SK-N-SH (cell line): ENCODE data around the gene MEI1. TPM values are rescaled to one million over a fixed set of nuclear protein-coding genes. Genes with fewer than 3 reads are reported as not detected.

Source experiments
- CTCF ChIA-PET: fragments of 300-600, 350-600 bp; formaldehyde crosslinking; extraction: SDS; loops from one replicate; lab custom pipeline; 2021; lab: Yijun Ruan, JAX
- POLR2A ChIA-PET: fragments of 350-600 bp; sonication (Branson Sonifier 250); formaldehyde crosslinking; extraction: SDS; loops from one replicate; lab custom pipeline; 2020; ENCODE audit warnings: antibody characterized with exemption, inconsistent platforms; lab: Yijun Ruan, JAX
- DNase-seq: peaks from one replicate; pipeline ENCODE4 v3.0.0; 2012
- H2AFZ ChIP-seq: fragments of 200-600 bp; sonication (generic); 2 replicates; pipeline ENCODE4 v1.8.1; 2016; ENCODE audit warnings: antibody characterized with exemption, mild to moderate bottlenecking, low read depth
- H3F3A ChIP-seq: fragments of 200-600 bp; sonication (generic); replicated peaks from 2 replicates; pipeline ENCODE3; 2016; ENCODE audit warnings: antibody characterized with exemption, mild to moderate bottlenecking; ENCODE audit not compliant: insufficient read depth
- H3K27ac ChIP-seq, 2 experiments: fragments of 200-500 bp in 1 of 2; fragments of 200-600 bp in 1 of 2; sonication (Bioruptor generic) in 1 of 2; sonication (generic), shearing (Covaris generic) in 1 of 2; 2 replicates each; pipeline versions ENCODE4 v1.5.1 to v1.6.1; 2014 to 2016; ENCODE audit warnings: low read depth in 2 of 2, inconsistent platforms in 1 of 2, low read length in 1 of 2, mild to moderate bottlenecking in 1 of 2, mixed read lengths in 1 of 2
- H3K27me3 ChIP-seq: fragments of 200-600 bp; sonication (generic), shearing (Covaris generic); 2 replicates; pipeline ENCODE4 v1.6.1; 2016; ENCODE audit warnings: mixed run types; ENCODE audit not compliant: insufficient read depth
- H3K36me3 ChIP-seq, 2 experiments: fragments of 200-500 bp in 1 of 2; fragments of 200-600 bp in 1 of 2; sonication (Bioruptor generic) in 1 of 2; sonication (generic) in 1 of 2; replicated peaks in 1 of 2; 2 replicates each; pipeline versions ENCODE3 to v1.5.1; 2014 to 2016; ENCODE audit warnings: low read length in 1 of 2, mild to moderate bottlenecking in 1 of 2; ENCODE audit not compliant: insufficient read depth in 2 of 2, control insufficient read depth in 1 of 2
- H3K4me1 ChIP-seq, 2 experiments: fragments of 200-500 bp in 1 of 2; fragments of 200-600 bp in 1 of 2; sonication (Bioruptor generic) in 1 of 2; sonication (generic), shearing (Covaris generic) in 1 of 2; 2 replicates each; pipeline versions ENCODE4 v1.5.1 to v1.6.1; 2014 to 2016; ENCODE audit warnings: low read depth in 1 of 2, low read length in 1 of 2, mixed run types in 1 of 2; ENCODE audit not compliant: insufficient read depth in 2 of 2, control insufficient read depth in 1 of 2
- H3K4me2 ChIP-seq: fragments of 200-600 bp; sonication (generic), shearing (Covaris generic); 2 replicates; pipeline ENCODE4 v1.6.1; 2017; ENCODE audit warnings: mixed run types
- H3K4me3 ChIP-seq, 2 experiments: fragments of 200-500 bp in 1 of 2; fragments of 200-600 bp in 1 of 2; sonication (Bioruptor generic) in 1 of 2; sonication (generic), shearing (Covaris generic) in 1 of 2; 2 replicates each; pipeline versions ENCODE4 v1.5.1 to v1.8.1; 2014 to 2016; ENCODE audit warnings: low read depth in 2 of 2, inconsistent platforms in 1 of 2, low read length in 1 of 2, mild to moderate bottlenecking in 1 of 2, mixed read lengths in 1 of 2, moderate library complexity in 1 of 2
- H3K79me2 ChIP-seq: fragments of 200-600 bp; sonication (generic); 2 replicates; pipeline ENCODE4 v1.8.1; 2017; ENCODE audit warnings: mild to moderate bottlenecking; ENCODE audit not compliant: insufficient read depth
- H3K9ac ChIP-seq: fragments of 200-600 bp; sonication (generic); 2 replicates; pipeline ENCODE4 v1.6.1; 2017; ENCODE audit warnings: mixed run types
- H3K9me2 ChIP-seq: fragments of 200-600 bp; sonication (generic); 2 replicates; pipeline ENCODE4 v1.6.1; 2017; ENCODE audit warnings: mixed run types
- H3K9me3 ChIP-seq: fragments of 200-600 bp; sonication (generic); 2 replicates; pipeline ENCODE4 v1.6.1; 2017; ENCODE audit warnings: mixed run types, mild to moderate bottlenecking, moderate library complexity
- H4K20me1 ChIP-seq: fragments of 200-600 bp; sonication (generic); 2 replicates; pipeline ENCODE4 v1.6.1; 2017; ENCODE audit warnings: mild to moderate bottlenecking, mixed run types; ENCODE audit not compliant: insufficient read depth
- EP300 ChIP-seq, 2 experiments: IDR thresholded peaks; 2 replicates each; pipeline versions ENCODE4 v1.4.0 to v1.6.1; 2012; ENCODE audit warnings: borderline replicate concordance in 1 of 2, low read depth in 1 of 2, low read length in 1 of 2
- FOSL2 ChIP-seq: IDR thresholded peaks from 2 replicates; pipeline ENCODE4 v1.4.0; 2012; ENCODE audit warnings: low read depth, mild to moderate bottlenecking, moderate library complexity, borderline replicate concordance
- GABPA ChIP-seq: IDR thresholded peaks from 2 replicates; pipeline ENCODE4 v1.4.0; 2012; ENCODE audit warnings: low read depth, mild to moderate bottlenecking
- GATA2 ChIP-seq: sonication (generic); formaldehyde crosslinking; IDR thresholded peaks from 2 replicates; pipeline ENCODE4 v1.5.0; 2020; ENCODE audit warnings: mild to moderate bottlenecking, missing genetic modification reagents
- JUND ChIP-seq: IDR thresholded peaks from 2 replicates; pipeline ENCODE4 v1.4.0; 2012
- MAX ChIP-seq: IDR thresholded peaks from 2 replicates; pipeline ENCODE4 v1.4.0; 2012; ENCODE audit warnings: low read depth
- MXI1 ChIP-seq: IDR thresholded peaks from 2 replicates; pipeline ENCODE4 v1.6.1; 2012; ENCODE audit warnings: mild to moderate bottlenecking, low read depth, low read length, improper control_type of control experiment
- NRF1 ChIP-seq: IDR thresholded peaks from 2 replicates; pipeline ENCODE4 v1.6.1; 2012; ENCODE audit warnings: low read depth, mild to moderate bottlenecking, low read length
- PBX3 ChIP-seq: IDR thresholded peaks from 2 replicates; pipeline ENCODE4; 2012
- POLR2AphosphoS5 ChIP-seq: IDR thresholded peaks from 2 replicates; pipeline ENCODE4 v1.6.1; 2012; ENCODE audit warnings: low read depth, low read length
- RAD21 ChIP-seq: IDR thresholded peaks from 2 replicates; pipeline ENCODE4 v1.6.1; 2012; ENCODE audit warnings: mild to moderate bottlenecking, low read length
- RCOR1 ChIP-seq: fragments of 150-350 bp; IDR thresholded peaks from 2 replicates; pipeline ENCODE4 v1.6.1; 2017; ENCODE audit warnings: antibody characterized with exemption, low read length
- RFX5 ChIP-seq: IDR thresholded peaks from 2 replicates; pipeline ENCODE4 v1.6.1; 2012; ENCODE audit warnings: mild to moderate bottlenecking, improper control_type of control experiment, low read length
- TAF1 ChIP-seq: IDR thresholded peaks from 2 replicates; pipeline ENCODE4 v1.6.1; 2012; ENCODE audit warnings: low read depth, mild to moderate bottlenecking, low read length, moderate library complexity, borderline replicate concordance
- TCF12 ChIP-seq: IDR thresholded peaks from 2 replicates; pipeline ENCODE4 v1.4.0; 2012
- TEAD4 ChIP-seq: IDR thresholded peaks from 2 replicates; pipeline ENCODE4 v1.4.0; 2012; ENCODE audit warnings: mild to moderate bottlenecking, borderline replicate concordance; ENCODE audit not compliant: insufficient read depth
- USF2 ChIP-seq: fragments of 150-350 bp; IDR thresholded peaks from 2 replicates; pipeline ENCODE4 v1.6.1; 2017; ENCODE audit warnings: antibody characterized with exemption, low read length, low read depth, borderline replicate concordance
- WGBS: methylation state at CpG from one replicate; pipeline ENCODE4 v1.1.6; 2017; ENCODE audit warnings: low lambda C conversion rate; 5-methylcytosine and 5-hydroxymethylcytosine counted together
- polyA plus RNA-seq, 3 experiments: library from polyadenylated mRNA; depleted of rRNA; stranded (reverse); fragments of >200 nt; gene quantifications; 2 replicates each; pipeline ENCODE4 v1.2.3, GENCODE V29; 2012
- TF ChIP-seq, protein P1 (sequence below): IDR thresholded peaks from 2 replicates; pipeline ENCODE4 v1.4.0; 2012; ENCODE audit warnings: low read depth, borderline replicate concordance
- TF ChIP-seq, protein P2 (sequence below): IDR thresholded peaks from 2 replicates; pipeline ENCODE4 v1.4.0; 2012; ENCODE audit warnings: low read depth, borderline replicate concordance
- TF ChIP-seq, protein P3 (sequence below): fragments of 200-600 bp; sonication (generic); IDR thresholded peaks from 2 replicates; pipeline ENCODE4 v1.6.1; 2017; ENCODE audit warnings: antibody characterized with exemption, mild to moderate bottlenecking, moderate library complexity

Gene MEI1
- polyA plus RNA-seq, 1 of the 3 experiments (the other 2 are of a cell fraction), result not detected

DNA sequence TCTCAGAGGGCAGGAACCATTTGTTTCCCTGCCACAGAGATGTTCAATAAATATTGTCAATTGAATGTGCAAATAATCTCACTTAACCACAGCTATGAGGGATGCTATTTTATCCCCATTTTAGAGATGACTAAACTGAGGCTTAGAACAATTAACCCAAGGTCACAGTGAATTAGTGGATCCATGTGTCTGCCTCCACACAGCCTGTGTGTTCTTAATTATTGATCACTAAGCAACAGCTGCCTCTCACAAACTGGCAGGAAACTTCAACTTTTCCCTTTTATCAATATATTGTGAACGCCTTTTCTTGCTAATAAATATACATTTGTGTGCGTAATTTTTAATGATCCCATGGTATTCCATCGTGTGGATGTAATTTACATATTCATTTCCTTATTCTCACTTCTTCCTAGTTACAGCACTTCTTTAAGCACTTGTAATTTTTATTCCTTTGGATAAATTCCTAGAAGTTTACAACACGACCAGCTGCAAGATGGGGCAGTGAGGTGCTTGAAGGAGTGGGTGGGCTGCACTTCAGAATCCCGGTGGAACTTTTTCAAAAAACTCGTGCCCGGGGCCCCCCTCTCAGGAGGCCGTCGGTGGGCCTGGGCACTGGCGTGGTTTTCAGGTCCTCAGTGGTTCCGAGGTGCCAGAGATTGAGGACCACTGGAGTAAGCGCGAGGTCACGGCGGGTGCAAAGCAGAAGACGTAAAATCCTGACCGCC lies 132.7 kb downstream of the MEI1 start (continued):
- no peak for TF ChIP-seq GABPA
- TF ChIP-seq, protein P1, sequence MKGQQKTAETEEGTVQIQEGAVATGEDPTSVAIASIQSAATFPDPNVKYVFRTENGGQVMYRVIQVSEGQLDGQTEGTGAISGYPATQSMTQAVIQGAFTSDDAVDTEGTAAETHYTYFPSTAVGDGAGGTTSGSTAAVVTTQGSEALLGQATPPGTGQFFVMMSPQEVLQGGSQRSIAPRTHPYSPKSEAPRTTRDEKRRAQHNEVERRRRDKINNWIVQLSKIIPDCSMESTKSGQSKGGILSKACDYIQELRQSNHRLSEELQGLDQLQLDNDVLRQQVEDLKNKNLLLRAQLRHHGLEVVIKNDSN, result no peak
- no peak for TF ChIP-seq MAX
- TF ChIP-seq, all 33 proteins: peak for 0

- Histone ChIP-seq H2AFZ (peak within 1 kb of the TSS; percentile 79), H3K27ac (peak within 1 kb of the TSS; percentile 59 to 86), H3K9me3 (no peaks in the 10 kb centered on the region), H3F3A (no peaks in the 10 kb centered on the region), H3K9ac (peak within 1 kb of the TSS; percentile 59; the same call in 1 of the 2 replicates), H3K9me2 (no peaks in the 10 kb centered on the region), H3K4me2 (peak within 1 kb of the TSS; percentile 74), H3K36me3 (no peaks in the 10 kb centered on the region), H3K4me3 (peak within 1 kb of the TSS; percentile 58 to 60), H3K27me3 (no peaks in the 10 kb centered on the region), H3K79me2 (0 out of 2 replicates have a peak, but pooled peaks cover 7% of the 10 kb centered on the region), H3K4me1 (no peaks in the 10 kb centered on the region; a peak in 1 of 4 replicates), H4K20me1 (no peaks in the 10 kb centered on the region)
- CTCF ChIA-PET, result interaction anchor here (0.8 to 1.6 kb wide), 6 partner anchors 11 to 144 kb away, joined by 3 to 6 read pairs (median 3); partner anchors contain the start of gene SNU13
- WGBS, result 3% methylated on average over 6 of the region's 75 CpGs
- peak; percentile 92 for DNase-seq
- POLR2A ChIA-PET, result no interaction called here
- TF ChIP-seq USF2, result no peak
- peak; percentile 24; the same call in 1 of the 2 replicates for TF ChIP-seq NRF1
- no peak for TF ChIP-seq GATA2
- TF ChIP-seq EP300 (IDR thresholded peaks at IDR 0.05; ENCODE audit: borderline replicate concordance in 1 of 2, low read depth in 1 of 2, low read length in 1 of 2), result no peak; a peak in 1 of 4 replicates
- TF ChIP-seq, protein P2, sequence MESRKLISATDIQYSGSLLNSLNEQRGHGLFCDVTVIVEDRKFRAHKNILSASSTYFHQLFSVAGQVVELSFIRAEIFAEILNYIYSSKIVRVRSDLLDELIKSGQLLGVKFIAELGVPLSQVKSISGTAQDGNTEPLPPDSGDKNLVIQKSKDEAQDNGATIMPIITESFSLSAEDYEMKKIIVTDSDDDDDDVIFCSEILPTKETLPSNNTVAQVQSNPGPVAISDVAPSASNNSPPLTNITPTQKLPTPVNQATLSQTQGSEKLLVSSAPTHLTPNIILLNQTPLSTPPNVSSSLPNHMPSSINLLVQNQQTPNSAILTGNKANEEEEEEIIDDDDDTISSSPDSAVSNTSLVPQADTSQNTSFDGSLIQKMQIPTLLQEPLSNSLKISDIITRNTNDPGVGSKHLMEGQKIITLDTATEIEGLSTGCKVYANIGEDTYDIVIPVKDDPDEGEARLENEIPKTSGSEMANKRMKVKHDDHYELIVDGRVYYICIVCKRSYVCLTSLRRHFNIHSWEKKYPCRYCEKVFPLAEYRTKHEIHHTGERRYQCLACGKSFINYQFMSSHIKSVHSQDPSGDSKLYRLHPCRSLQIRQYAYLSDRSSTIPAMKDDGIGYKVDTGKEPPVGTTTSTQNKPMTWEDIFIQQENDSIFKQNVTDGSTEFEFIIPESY, result no peak
- peak; percentile 58; the same call in 1 of the 2 replicates for TF ChIP-seq RFX5
- TF ChIP-seq JUND, result no peak
- TF ChIP-seq TEAD4, result no peak
- TF ChIP-seq, protein P3, sequence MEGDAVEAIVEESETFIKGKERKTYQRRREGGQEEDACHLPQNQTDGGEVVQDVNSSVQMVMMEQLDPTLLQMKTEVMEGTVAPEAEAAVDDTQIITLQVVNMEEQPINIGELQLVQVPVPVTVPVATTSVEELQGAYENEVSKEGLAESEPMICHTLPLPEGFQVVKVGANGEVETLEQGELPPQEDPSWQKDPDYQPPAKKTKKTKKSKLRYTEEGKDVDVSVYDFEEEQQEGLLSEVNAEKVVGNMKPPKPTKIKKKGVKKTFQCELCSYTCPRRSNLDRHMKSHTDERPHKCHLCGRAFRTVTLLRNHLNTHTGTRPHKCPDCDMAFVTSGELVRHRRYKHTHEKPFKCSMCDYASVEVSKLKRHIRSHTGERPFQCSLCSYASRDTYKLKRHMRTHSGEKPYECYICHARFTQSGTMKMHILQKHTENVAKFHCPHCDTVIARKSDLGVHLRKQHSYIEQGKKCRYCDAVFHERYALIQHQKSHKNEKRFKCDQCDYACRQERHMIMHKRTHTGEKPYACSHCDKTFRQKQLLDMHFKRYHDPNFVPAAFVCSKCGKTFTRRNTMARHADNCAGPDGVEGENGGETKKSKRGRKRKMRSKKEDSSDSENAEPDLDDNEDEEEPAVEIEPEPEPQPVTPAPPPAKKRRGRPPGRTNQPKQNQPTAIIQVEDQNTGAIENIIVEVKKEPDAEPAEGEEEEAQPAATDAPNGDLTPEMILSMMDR, result no peak
- TF ChIP-seq MAX, result peak; percentile 70
- peak; percentile 3; the same call in 1 of the 2 replicates for TF ChIP-seq PBX3
- TF ChIP-seq POLR2AphosphoS5, result no peak
- no peak for TF ChIP-seq FOSL2
- peak; percentile 25; the same call in 1 of the 2 replicates for TF ChIP-seq TAF1
- TF ChIP-seq, protein P1, result no peak
- no peak for TF ChIP-seq RAD21
- TF ChIP-seq MXI1, result no peak
- peak; percentile 45; the same call in 1 of the 2 replicates for TF ChIP-seq TCF12
- no peak for TF ChIP-seq RCOR1
Observed at GRCh38 chr22:41832553-41833368, 133.5 kb downstream of the MEI1 start, which contains the start of gene SREBF2. Gene SREBF2 (plus strand): TSS chr22:41833105. CDS start chr22:41833271, 166 bp downstream.
